ENCODE data around the gene NSUN3.

The NSUN3 gene

GRCh38 chr3:94130690-94131089 lies 67.8 kb downstream of the NSUN3 start:
- no peak for DNase-seq

- DNase-seq: no peak
Measured at GRCh38 chr3:94132777-94133176, 69.9 kb downstream of the NSUN3 start.

DNA sequence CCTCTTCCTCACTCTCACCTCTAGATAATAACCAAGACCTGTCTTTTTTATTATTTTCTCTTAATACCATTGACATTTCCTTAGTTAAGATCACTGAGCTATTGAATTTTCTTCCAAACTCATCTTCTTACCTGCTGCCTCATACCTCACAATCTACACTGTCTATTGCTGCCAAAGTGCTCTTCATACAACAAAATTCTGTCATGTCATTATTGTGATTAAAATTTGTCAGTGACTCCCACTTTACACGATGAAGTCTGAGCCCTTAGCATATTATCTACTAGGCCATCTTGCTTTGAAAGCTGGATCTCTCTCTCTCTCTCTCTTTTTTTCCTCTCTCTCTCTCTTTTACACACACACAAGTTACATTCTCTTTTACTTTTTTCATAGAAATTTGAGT lies 73.3 kb downstream of the NSUN3 start:
- DNase-seq: no peak

DNA sequence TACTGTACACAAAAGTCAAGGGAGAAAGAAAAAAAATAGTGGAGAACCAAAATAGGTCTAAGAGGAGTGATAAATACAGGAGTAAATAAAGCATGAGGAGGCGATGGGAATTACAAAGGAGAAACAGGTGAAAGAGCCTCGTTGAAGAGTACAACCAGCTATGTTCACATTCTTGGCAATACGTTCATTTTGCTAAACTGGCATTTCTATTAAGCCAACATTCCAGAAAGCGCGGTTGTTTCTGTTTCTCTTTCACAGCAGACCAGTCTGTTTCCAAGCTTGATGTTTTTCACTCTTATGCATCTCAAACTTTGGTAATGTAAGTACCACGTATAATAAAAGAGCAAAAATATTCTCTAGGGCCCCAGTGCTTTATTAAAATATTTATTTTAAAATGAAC lies 74.5 kb downstream of the NSUN3 start:
- DNase-seq: no peak

GRCh38 chr3:94146455-94146854 lies 83.6 kb downstream of the NSUN3 start:
- no peak for DNase-seq

DNA sequence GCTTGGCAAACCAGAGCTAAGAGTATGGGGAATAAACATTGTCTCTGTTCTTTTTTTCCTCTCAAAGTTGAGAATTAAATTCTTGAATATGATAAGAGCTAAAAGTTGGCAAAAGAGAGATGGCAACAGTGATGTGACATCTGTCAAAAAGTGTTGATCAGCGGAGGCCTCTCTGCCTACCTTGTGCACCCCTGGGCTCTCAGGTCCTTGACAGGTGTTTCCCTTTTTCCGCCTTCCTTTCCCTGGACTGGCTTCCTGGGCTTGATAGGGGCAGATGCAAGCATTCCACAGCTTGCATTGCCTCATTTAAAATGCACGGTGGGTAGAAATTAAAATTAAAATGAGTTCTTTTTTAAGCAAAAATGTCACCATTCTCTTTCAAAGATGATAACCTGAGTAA lies 84.2 kb downstream of the NSUN3 start:
- no peak for DNase-seq

DNA sequence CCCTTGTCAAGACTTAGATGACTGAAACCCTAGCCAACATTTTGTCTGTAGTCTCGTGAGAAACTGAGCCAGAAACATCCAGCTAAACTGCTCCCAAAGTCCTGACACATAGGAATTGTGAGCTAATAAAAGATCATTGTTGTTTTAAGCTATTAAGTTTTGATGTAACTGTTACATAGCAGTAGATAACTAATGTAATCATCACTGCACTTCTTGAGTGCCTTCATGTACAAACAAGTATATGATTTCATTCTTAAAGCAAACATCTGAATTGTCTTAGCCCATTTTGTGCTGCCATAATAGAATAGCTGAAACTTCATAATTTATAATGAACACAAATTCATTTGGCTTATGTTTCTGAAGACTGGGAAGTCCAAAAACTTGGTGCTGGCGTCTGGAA lies 87.3 kb downstream of the NSUN3 start:
- DNase-seq: no peak

- no peak for DNase-seq
Measured at GRCh38 chr3:94156626-94157025, 93.8 kb downstream of the NSUN3 start.

DNA sequence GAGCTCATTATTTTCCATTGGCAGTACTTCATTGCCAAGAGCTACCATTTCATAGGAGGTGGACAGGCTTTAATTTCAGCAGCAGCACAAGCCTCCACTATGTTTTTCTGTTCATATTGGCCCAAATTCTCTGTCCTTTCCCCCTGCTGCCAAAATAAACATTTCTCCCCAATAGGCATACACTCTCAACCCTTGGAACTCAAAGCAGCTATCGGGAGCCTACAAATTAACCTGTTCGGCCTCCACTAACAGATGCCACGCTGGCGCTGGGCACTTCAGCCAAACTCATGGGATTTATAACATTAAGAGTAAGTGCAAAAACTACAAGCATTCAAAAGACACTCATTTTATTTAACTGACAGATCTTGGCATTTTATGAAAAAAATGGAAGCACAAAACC lies 95.7 kb downstream of the NSUN3 start:
- no peak for DNase-seq

- no peak for DNase-seq
Measured at GRCh38 chr3:94159062-94159828, 96.4 kb downstream of the NSUN3 start.

GRCh38 chr3:94162700-94163099 lies 99.8 kb downstream of the NSUN3 start:
- DNase-seq: no peak

GRCh38 chr3:94167346-94167745 lies 104.5 kb downstream of the NSUN3 start:
- no peak for DNase-seq

GRCh38 chr3:94167796-94168195 lies 104.9 kb downstream of the NSUN3 start:
- no peak for DNase-seq

DNA sequence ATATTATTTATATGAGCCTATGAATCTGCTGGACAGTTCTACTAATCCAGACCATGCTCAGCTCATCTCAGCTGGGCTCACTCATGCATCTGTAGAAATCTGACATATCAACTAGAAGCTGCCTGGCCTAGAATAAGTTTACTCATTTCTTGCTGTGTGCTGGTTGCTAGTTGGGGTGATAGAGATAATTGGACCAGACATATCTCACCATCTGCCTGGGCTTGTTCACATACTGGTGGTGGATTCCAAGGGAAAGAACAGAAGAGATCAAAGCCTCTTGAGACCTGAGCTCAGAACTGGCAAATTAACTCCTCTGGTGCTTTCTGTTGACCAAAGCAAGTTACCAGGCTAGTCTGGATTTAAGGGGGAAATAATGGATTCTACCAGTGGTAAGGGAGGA lies 109.1 kb downstream of the NSUN3 start:
- DNase-seq: no peak

DNA sequence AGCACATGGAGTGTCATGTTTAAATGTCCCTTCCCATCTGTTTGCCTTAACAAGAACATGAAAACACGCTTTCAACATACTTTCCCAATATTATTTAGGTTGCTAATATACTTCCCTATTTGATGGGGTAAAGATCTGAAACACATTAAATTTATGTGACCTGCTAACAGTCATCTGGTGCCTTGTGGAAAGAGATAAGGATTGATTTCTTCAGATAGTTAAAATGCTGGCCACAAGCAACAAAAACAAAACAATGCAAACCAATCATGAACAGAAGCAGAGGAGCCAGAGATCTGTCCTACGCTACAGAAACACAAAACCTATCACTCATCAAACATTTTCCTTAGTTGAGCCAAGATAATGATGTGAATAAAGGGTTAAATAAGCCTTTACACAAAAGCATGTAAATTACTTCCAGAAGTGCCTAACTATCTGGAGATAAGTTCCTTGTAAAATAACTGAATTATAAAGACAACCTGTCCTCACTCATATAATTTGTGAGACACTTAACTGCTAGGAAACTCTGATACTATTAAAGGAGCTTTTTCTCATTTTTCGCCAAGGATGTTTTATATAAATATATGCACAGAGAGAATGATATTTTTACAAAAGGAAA lies 109.9 kb downstream of the NSUN3 start:
- no peak for DNase-seq

- DNase-seq: no peak
Measured at GRCh38 chr3:94173673-94174434, 111.0 kb downstream of the NSUN3 start.

- DNase-seq: no peak
Measured at GRCh38 chr3:94175677-94176076, 112.8 kb downstream of the NSUN3 start.

GRCh38 chr3:94176988-94177745 lies 114.3 kb downstream of the NSUN3 start:
- DNase-seq: no peak
